HepG2 (cell line): ENCODE results near the gene EGFR. TPM values are rescaled to one million over a fixed set of nuclear protein-coding genes. Genes with fewer than 3 reads are reported as not detected.

ENCODE experiments used
- ATF1 ChIP-seq: IDR thresholded peaks from 2 replicates; pipeline ENCODE4 v1.6.1; 2016; ENCODE audit warnings: mild to moderate bottlenecking, control low read depth
- ATF7-NPFF ChIP-seq: sonication (generic); formaldehyde crosslinking; IDR thresholded peaks from 2 replicates; pipeline ENCODE4 v1.8.1; 2023; ENCODE audit warnings: mild to moderate bottlenecking, low read depth, missing genetic modification reagents, moderate library complexity
- GABPB1 ChIP-seq: IDR thresholded peaks from 2 replicates; pipeline ENCODE4 v1.6.1; 2016; ENCODE audit warnings: mild to moderate bottlenecking, missing genetic modification reagents, moderate library complexity, missing compliant biosample characterization
- KDM5A ChIP-seq: fragments of 200-600 bp; sonication (generic); IDR thresholded peaks from 2 replicates; pipeline ENCODE4 v1.7.0; 2018; ENCODE audit warnings: antibody characterized with exemption, mild to moderate bottlenecking, low read length, borderline replicate concordance
- MED8 ChIP-seq: sonication (generic); formaldehyde crosslinking; IDR thresholded peaks from 2 replicates; pipeline ENCODE4 v1.8.1; 2023; ENCODE audit warnings: mild to moderate bottlenecking, missing genetic modification reagents; ENCODE audit not compliant: insufficient replicate concordance
- MXI1 ChIP-seq: IDR thresholded peaks from 3 replicates; pipeline ENCODE4 v1.6.1; 2012; ENCODE audit warnings: low read depth, low read length, inconsistent platforms, borderline replicate concordance
- NFATC3 ChIP-seq: sonication (generic); formaldehyde crosslinking; IDR thresholded peaks from 2 replicates; pipeline ENCODE4 v1.5.1; 2020; ENCODE audit warnings: mild to moderate bottlenecking, missing genetic modification reagents
- NPAS2 ChIP-seq: sonication (generic); formaldehyde crosslinking; IDR thresholded peaks from 2 replicates; pipeline ENCODE4 v1.8.0; 2022; ENCODE audit warnings: mild to moderate bottlenecking, missing genetic modification reagents, borderline replicate concordance
- PHB2 ChIP-seq: fragments of 450-650 bp; IDR thresholded peaks from 2 replicates; pipeline ENCODE4 v1.6.1; 2018; ENCODE audit not compliant: partially characterized antibody
- POGZ ChIP-seq: sonication (generic); formaldehyde crosslinking; IDR thresholded peaks from 2 replicates; pipeline ENCODE4 v1.4.0; 2020; ENCODE audit warnings: mild to moderate bottlenecking, missing genetic modification reagents
- RAD21 ChIP-seq: fragments of 450-650 bp; formaldehyde crosslinking; IDR thresholded peaks from 2 replicates; pipeline ENCODE4 v1.5.0; 2020; ENCODE audit warnings: mild to moderate bottlenecking
- RBM39 ChIP-seq: fragments of 200-400 bp; formaldehyde crosslinking; IDR thresholded peaks from one replicate; pipeline ENCODE4 v1.6.1; 2018; ENCODE audit warnings: antibody characterized with exemption, mild to moderate bottlenecking, low read depth, low read length; ENCODE audit not compliant: poor library complexity, severe bottlenecking
- SCMH1 ChIP-seq: sonication (generic); formaldehyde crosslinking; IDR thresholded peaks from 2 replicates; pipeline ENCODE4 v1.9.0; 2021; ENCODE audit warnings: missing genetic modification reagents, mild to moderate bottlenecking, borderline replicate concordance
- SIX4 ChIP-seq: sonication (generic); formaldehyde crosslinking; IDR thresholded peaks from 2 replicates; pipeline ENCODE4 v1.4.0; 2020; ENCODE audit warnings: missing genetic modification reagents
- SOX13 ChIP-seq, 3 experiments: fragments of 450-650 bp in 1 of 3; sonication (generic) in 1 of 3; formaldehyde crosslinking in 1 of 3; IDR thresholded peaks in 2 of 3; conservative IDR thresholded peaks in 1 of 3; 2 replicates each; pipeline versions ENCODE4 v1.5.0 to v1.6.1; 2016 to 2020; ENCODE audit warnings: antibody characterized with exemption in 1 of 3, mild to moderate bottlenecking in 1 of 3, missing compliant biosample characterization in 1 of 3, missing genetic modification reagents in 1 of 3, moderate library complexity in 1 of 3
- TAF1 ChIP-seq: sonication (generic); formaldehyde crosslinking; IDR thresholded peaks from 2 replicates; pipeline ENCODE4 v1.4.0; 2020; ENCODE audit warnings: missing genetic modification reagents
- TBL1XR1 ChIP-seq: fragments of 150-350 bp; IDR thresholded peaks from 2 replicates; pipeline ENCODE4 v1.6.1; 2014; ENCODE audit warnings: borderline replicate concordance, low read length; ENCODE audit not compliant: partially characterized antibody
- YEATS2 ChIP-seq: sonication (generic); formaldehyde crosslinking; IDR thresholded peaks from 2 replicates; pipeline ENCODE4 v1.4.0; 2020; ENCODE audit warnings: missing genetic modification reagents, borderline replicate concordance
- ZBTB25 ChIP-seq: IDR thresholded peaks from 2 replicates; pipeline ENCODE4 v1.6.1; 2018; ENCODE audit warnings: missing genetic modification reagents
- ZBTB49 ChIP-seq: sonication (generic); formaldehyde crosslinking; IDR thresholded peaks from 2 replicates; pipeline ENCODE4 v1.4.0; 2020; ENCODE audit warnings: missing genetic modification reagents, borderline replicate concordance
- ZNF138 ChIP-seq: sonication (generic); formaldehyde crosslinking; IDR thresholded peaks from 2 replicates; pipeline ENCODE4 v1.5.0; 2020; ENCODE audit warnings: mild to moderate bottlenecking, low read depth, missing genetic modification reagents
- ZNF24 ChIP-seq: fragments of 450-650 bp; IDR thresholded peaks from 2 replicates; pipeline ENCODE4 v1.6.1; 2017; ENCODE audit warnings: antibody characterized with exemption, mild to moderate bottlenecking
- ZNF282 ChIP-seq: fragments of 450-650 bp; IDR thresholded peaks from 2 replicates; pipeline ENCODE4 v1.6.1; 2018; ENCODE audit not compliant: partially characterized antibody
- ZNF296 ChIP-seq: sonication (generic); formaldehyde crosslinking; conservative IDR thresholded peaks from 2 replicates; pipeline ENCODE4 v1.5.0; 2020; ENCODE audit warnings: mild to moderate bottlenecking, missing genetic modification reagents
- ZNF3 ChIP-seq: IDR thresholded peaks from 2 replicates; pipeline ENCODE4 v1.7.0; 2017; ENCODE audit warnings: inconsistent platforms
- ZNF441 ChIP-seq: sonication (generic); formaldehyde crosslinking; IDR thresholded peaks from 2 replicates; pipeline ENCODE4 v1.7.0; 2021; ENCODE audit warnings: missing genetic modification reagents, borderline replicate concordance
- ZNF576 ChIP-seq: sonication (generic); formaldehyde crosslinking; IDR thresholded peaks from 2 replicates; pipeline ENCODE4 v1.4.0; 2020; ENCODE audit warnings: mild to moderate bottlenecking, missing genetic modification reagents
- ZNF75D ChIP-seq: sonication (generic); formaldehyde crosslinking; IDR thresholded peaks from 2 replicates; pipeline ENCODE4 v1.8.1; 2023; ENCODE audit warnings: missing genetic modification reagents, mild to moderate bottlenecking, borderline replicate concordance
- ZSCAN9 ChIP-seq: IDR thresholded peaks from 2 replicates; pipeline ENCODE4 v1.6.1; 2016; ENCODE audit warnings: borderline replicate concordance
- polyA plus RNA-seq, 8 experiments: library from polyadenylated mRNA; depleted of rRNA in 3 of 8; stranded (reverse) in 7 of 8; unstranded in 1 of 8; fragments of >200 nt; fragmentation: Illumina TruSeq in 4 of 8; extraction: Trizol in 4 of 8; gene quantifications; 2 replicates each; pipeline versions ENCODE4 v1.2.1 to v1.2.3, GENCODE V29; 2011 to 2016; ENCODE audit warnings: low read depth in 4 of 8, missing spikeins in 1 of 8, mixed read lengths in 1 of 8; ENCODE audit not compliant: insufficient read depth in 1 of 8
- total RNA-seq, 5 experiments: library from RNA; depleted of rRNA; stranded (reverse); fragments of >200 nt; fragmentation: Illumina TruSeq; extraction: Trizol; gene quantifications; 2 replicates each; pipeline ENCODE4 v1.2.3, GENCODE V29; 2016; ENCODE audit warnings: low read depth in 1 of 5

Gene EGFR
- total and polyA plus RNA-seq, 2 of the 13 experiments (the other 11 are each of a cell fraction or from before 2014, with no cell fraction given): 7.0 to 10.0 TPM

GRCh38 chr7:55133630-55134358 lies 115.0 kb downstream of the EGFR start (continued):
- TF ChIP-seq POGZ (CRISPR knock-in tag) (no peak), KDM5A (no peak), ZNF441 (no peak), PHB2 (no peak), TBL1XR1 (no peak), MED8 (CRISPR knock-in tag) (no peak), SIX4 (CRISPR knock-in tag) (no peak), ZNF576 (CRISPR knock-in tag) (no peak), MXI1 (0 out of 3 replicates have a peak, but pooled peaks have one; percentile 21), ZBTB25 (CRISPR knock-in tag) (no peak), ZNF138 (CRISPR knock-in tag) (no peak), ZNF75D (CRISPR knock-in tag) (no peak), SOX13 (IDR thresholded peaks at IDR 0.05) (no peak), SOX13 (CRISPR knock-in tag; conservative IDR thresholded peaks at IDR 0.05 in 1 of 2, IDR thresholded peaks at IDR 0.05 in 1 of 2) (no peak), ZNF296 (no peak), GABPB1 (CRISPR knock-in tag) (peak; percentile 28; the same call in 1 of the 2 replicates), ZNF24 (no peak), ATF7-NPFF (CRISPR knock-in tag) (no peak), RAD21 (CRISPR knock-in tag) (no peak), RBM39 (no peak), TAF1 (CRISPR knock-in tag) (no peak), ATF1 (no peak), ZBTB49 (no peak), ZNF282 (no peak), NFATC3 (CRISPR knock-in tag) (no peak), ZSCAN9 (CRISPR knock-in tag) (no peak), ZNF3 (no peak), SCMH1 (CRISPR knock-in tag) (no peak), NPAS2 (CRISPR knock-in tag) (no peak), YEATS2 (peak; percentile 20; the same call in 1 of the 2 replicates)
